ENCODE measurements around the gene GRAP2.

Gene GRAP2

GRCh38 chr22:39999144-39999757 is 98.4 kb downstream of the GRAP2 start:
- TF ChIP-seq FOXP2 (optimal IDR thresholded peaks at IDR 0.05; ENCODE audit: borderline replicate concordance, extremely low read depth, extremely low read length, insufficient read depth) (peak; percentile 54), TAF1 (IDR thresholded peaks at IDR 0.05; ENCODE audit: borderline replicate concordance, insufficient read depth, low read length) (no peak), SIN3A (IDR thresholded peaks at IDR 0.05; ENCODE audit: borderline replicate concordance, insufficient read depth, low read length) (no peak)

- TF ChIP-seq SIN3A (IDR thresholded peaks at IDR 0.05; ENCODE audit: borderline replicate concordance, insufficient read depth, low read length) (no peak), FOXP2 (optimal IDR thresholded peaks at IDR 0.05; ENCODE audit: borderline replicate concordance, extremely low read depth, extremely low read length, insufficient read depth) (no peak), REST (IDR thresholded peaks at IDR 0.05; ENCODE audit: insufficient read depth in 1 of 2, low read depth in 2 of 2, low read length in 2 of 2) (no peak), POLR2AphosphoS5 (IDR thresholded peaks at IDR 0.05; ENCODE audit: low read depth, low read length) (no peak), TAF1 (IDR thresholded peaks at IDR 0.05; ENCODE audit: borderline replicate concordance, insufficient read depth, low read length) (no peak)
Measured at GRCh38 chr22:40000171-40000570, 99.3 kb downstream of the GRAP2 start.

- TF ChIP-seq SIN3A (IDR thresholded peaks at IDR 0.05; ENCODE audit: borderline replicate concordance, insufficient read depth, low read length) (no peak), FOXP2 (optimal IDR thresholded peaks at IDR 0.05; ENCODE audit: borderline replicate concordance, extremely low read depth, extremely low read length, insufficient read depth) (no peak), REST (IDR thresholded peaks at IDR 0.05; ENCODE audit: insufficient read depth in 1 of 2, low read depth in 2 of 2, low read length in 2 of 2) (no peak), POLR2AphosphoS5 (IDR thresholded peaks at IDR 0.05; ENCODE audit: low read depth, low read length) (no peak), TAF1 (IDR thresholded peaks at IDR 0.05; ENCODE audit: borderline replicate concordance, insufficient read depth, low read length) (no peak)
Measured at GRCh38 chr22:40001106-40001505, 100.2 kb downstream of the GRAP2 start.

- TF ChIP-seq TAF1 (IDR thresholded peaks at IDR 0.05; ENCODE audit: borderline replicate concordance, insufficient read depth, low read length) (no peak), POLR2AphosphoS5 (IDR thresholded peaks at IDR 0.05; ENCODE audit: low read depth, low read length) (no peak), REST (IDR thresholded peaks at IDR 0.05; ENCODE audit: insufficient read depth in 1 of 2, low read depth in 2 of 2, low read length in 2 of 2) (no peak), FOXP2 (optimal IDR thresholded peaks at IDR 0.05; ENCODE audit: borderline replicate concordance, extremely low read depth, extremely low read length, insufficient read depth) (no peak), SIN3A (IDR thresholded peaks at IDR 0.05; ENCODE audit: borderline replicate concordance, insufficient read depth, low read length) (no peak)
Measured at GRCh38 chr22:40001800-40002577, 101.1 kb downstream of the GRAP2 start.

GRCh38 chr22:40002935-40003715 is 102.2 kb downstream of the GRAP2 start:
- TF ChIP-seq SIN3A (IDR thresholded peaks at IDR 0.05; ENCODE audit: borderline replicate concordance, insufficient read depth, low read length) (no peak), FOXP2 (optimal IDR thresholded peaks at IDR 0.05; ENCODE audit: borderline replicate concordance, extremely low read depth, extremely low read length, insufficient read depth) (no peak), REST (IDR thresholded peaks at IDR 0.05; ENCODE audit: insufficient read depth in 1 of 2, low read depth in 2 of 2, low read length in 2 of 2) (no peak), TAF1 (IDR thresholded peaks at IDR 0.05; ENCODE audit: borderline replicate concordance, insufficient read depth, low read length) (no peak), POLR2AphosphoS5 (IDR thresholded peaks at IDR 0.05; ENCODE audit: low read depth, low read length) (no peak)
